Keratinocyte (primary cell): ENCODE measurements around the gene ABCG4.

ENCODE experiments used
- CTCF ChIP-seq, 3 experiments: IDR thresholded peaks in 1 of 3; conservative IDR thresholded peaks in 1 of 3; optimal IDR thresholded peaks in 1 of 3; 2 replicates in 2 of 3; 3 replicates in 1 of 3; pipeline versions ENCODE3 to v1.5.1; 2011; ENCODE audit warnings: low read length in 3 of 3, mild to moderate bottlenecking in 3 of 3, moderate library complexity in 2 of 3, control low read depth in 1 of 3, inconsistent platforms in 1 of 3; ENCODE audit not compliant: insufficient read depth in 2 of 3; ENCODE audit errors: extremely low read depth in 1 of 3
- EZH2 ChIP-seq: IDR thresholded peaks from one replicate; pipeline ENCODE4 v1.6.1; 2012; ENCODE audit warnings: inconsistent platforms, mild to moderate bottlenecking, low read length, moderate library complexity

GRCh38 chr11:119118946-119119345, 29.9 kb upstream of the ABCG4 start:
- no peak for TF ChIP-seq CTCF (optimal IDR thresholded peaks at IDR 0.05 in 1 of 3, IDR thresholded peaks at IDR 0.05 in 1 of 3, conservative IDR thresholded peaks at IDR 0.05 in 1 of 3; ENCODE audit: extremely low read depth in 1 of 3, insufficient read depth in 2 of 3, low read length in 3 of 3)
- no peak for TF ChIP-seq EZH2
